Fibroblast of skin of left quadriceps (primary cell): ENCODE data around the gene TMEM91.
A peak's percentile ranks its signal among the peaks of the same experiment; 100 is the strongest.
"Not testable (repeated sequence)": the region's sequence is repeated elsewhere in the genome, so short reads cannot be mapped to it uniquely, and the experiment has no call there.

Source experiments
- DNase-seq, 2 experiments: peaks; one replicate each; pipeline ENCODE4 v3.0.0-alpha.2; 2013; ENCODE audit warnings: low read depth in 2 of 2

The TMEM91 gene

DNA sequence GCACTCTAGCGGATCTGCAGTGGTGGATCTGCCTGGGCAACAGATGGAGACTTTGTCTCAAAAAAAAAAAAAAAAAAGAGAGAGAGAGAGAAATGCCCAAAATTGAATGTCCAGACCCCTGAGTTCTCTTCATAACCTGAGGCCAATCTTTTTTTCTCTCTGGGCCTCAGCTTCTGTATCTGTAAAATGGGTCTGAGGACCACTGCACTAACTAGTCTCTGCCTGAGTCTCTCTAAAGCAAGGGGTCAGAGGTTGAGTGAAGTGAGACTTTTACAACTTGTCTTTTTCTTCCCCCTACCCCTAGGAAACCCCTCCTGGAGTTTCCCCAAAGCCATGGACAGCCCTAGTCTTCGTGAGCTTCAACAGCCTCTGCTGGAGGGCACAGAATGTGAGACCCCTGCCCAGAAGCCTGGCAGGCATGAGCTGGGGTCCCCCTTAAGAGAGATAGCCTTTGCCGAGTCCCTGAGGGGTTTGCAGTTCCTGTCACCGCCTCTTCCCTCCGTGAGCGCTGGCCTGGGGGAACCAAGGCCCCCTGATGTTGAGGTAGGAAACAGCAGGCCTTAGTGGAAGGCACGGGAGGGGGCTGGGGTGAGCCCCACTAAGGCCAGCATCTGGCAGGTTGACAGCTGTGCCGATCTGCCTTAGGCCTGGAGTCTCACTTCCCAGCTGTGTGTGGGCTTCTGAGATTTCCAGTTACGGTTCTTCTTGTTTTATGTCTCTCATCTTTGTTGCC, 1.8 kb downstream of the TMEM91 start:
- DNase-seq: no peak

DNA sequence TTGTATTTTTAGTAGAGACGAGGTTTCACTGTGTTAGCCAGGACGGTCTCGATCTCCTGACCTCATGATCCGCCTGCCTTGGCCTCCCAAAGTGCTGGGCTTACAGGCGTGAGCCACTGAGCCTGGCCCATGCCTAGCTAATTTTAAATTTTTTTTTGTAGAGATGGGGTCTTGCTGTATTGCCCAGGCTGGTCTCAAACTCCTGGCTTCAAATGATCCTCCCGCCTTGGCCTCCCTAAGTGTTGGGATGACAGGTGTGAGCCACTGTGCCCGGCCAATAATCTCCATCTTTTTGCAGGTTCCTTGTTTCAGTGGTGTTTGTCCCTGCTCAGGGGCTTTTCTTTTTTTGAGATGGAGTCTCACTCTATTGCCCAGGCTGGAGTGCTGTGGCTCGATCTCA, 5.2 kb downstream of the TMEM91 start:
- DNase-seq: not testable (repeated sequence)

DNA sequence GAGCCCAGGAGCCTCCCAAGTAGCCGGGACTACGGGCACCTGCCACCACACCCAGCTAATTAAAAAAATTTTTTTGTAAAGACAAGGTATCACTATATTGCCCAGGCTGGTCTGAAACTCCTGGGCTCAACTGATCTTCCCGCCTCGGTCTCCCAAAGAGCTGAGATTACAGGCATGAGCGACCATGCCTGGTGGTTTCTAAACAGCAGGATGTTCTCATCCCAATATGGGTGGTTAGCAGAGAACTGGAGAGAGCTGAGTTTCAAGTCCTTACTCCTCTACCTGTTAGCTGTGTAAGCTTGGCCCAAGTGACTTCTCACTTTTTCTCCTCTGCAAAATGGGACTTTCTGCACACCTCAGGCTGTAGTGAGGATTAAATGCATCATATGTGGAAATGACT, 8.0 kb downstream of the TMEM91 start:
- DNase-seq: no peak

DNA sequence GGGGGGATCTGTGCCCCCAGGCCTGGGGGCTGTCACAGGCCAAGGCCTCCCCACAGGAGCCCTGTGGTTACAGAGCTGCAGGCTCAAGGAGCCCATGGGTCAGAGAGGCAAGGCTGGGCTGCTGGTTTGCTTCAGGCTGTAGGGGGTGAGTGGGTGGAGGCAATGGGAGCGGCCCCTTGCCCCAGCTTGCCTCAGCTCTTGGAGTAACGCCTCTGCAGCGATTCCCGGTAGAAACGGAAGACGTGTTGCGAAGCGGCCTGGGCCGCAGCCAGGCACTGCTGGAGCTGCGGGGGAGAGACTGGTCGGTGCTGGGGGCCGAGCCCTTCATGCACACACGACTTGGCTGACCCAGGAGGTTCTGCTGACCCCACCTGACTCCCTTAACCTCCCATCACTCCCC, 10.1 kb downstream of the TMEM91 start:
- no peak for DNase-seq

DNA sequence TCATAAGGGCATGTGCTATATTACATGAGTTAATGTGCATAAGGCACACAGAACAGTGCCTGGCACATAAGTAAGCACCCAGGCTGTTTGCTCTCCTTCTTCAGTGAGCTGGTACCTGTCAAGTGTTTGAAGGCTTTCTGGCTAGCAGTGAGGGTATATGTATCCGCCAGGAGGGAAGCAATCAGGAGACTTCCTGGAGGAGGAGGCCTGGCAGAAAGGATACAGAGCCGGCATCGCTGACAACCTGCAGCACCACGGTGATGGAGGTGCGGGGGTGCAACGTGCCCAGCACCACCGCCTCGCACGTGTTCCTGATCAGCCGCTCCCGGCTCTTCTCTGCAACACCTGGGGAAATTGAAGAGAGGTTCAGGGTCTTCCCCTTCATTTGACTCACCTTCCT, 15.3 kb downstream of the TMEM91 start:
- no peak for DNase-seq

DNA sequence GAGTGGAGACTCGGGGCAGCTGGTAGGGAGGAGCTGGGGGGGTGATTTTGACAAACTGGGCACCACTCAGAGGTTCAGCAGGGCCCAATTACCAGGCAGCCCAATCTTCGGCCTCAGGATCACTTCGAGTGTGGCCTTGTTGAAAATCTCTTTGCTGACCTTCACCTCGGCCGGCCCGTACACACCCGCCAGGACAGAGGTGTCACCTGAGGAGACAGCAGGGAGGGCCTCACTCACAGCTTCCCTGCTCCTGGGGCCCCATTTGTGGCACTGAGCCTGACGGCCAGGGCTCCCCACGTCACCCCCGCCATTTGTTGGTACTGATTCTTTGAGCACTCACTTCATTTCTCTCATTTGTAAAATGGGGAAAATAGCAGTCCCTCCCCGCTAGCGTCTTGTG, 16.4 kb downstream of the TMEM91 start:
- no peak for DNase-seq

DNA sequence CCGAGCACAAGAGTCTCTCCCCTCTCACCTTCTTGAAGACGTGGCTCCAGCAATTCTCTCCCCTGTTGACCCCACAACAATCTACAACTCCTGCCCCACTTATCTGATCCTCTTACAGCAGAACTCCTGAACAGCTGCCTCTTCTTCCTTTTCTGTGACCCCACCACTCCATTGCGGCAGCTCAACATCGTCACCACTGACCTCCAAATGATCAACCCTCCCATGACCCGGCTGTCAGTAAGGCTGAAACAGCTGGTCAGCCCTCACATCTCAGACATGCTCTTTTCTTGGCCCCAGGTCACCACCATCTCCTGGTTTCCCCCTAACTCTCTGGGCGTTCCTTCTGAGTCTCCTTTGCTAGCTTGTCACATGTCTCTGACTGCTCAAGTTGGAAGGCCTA, 19.0 kb downstream of the TMEM91 start:
- no peak for DNase-seq

DNA sequence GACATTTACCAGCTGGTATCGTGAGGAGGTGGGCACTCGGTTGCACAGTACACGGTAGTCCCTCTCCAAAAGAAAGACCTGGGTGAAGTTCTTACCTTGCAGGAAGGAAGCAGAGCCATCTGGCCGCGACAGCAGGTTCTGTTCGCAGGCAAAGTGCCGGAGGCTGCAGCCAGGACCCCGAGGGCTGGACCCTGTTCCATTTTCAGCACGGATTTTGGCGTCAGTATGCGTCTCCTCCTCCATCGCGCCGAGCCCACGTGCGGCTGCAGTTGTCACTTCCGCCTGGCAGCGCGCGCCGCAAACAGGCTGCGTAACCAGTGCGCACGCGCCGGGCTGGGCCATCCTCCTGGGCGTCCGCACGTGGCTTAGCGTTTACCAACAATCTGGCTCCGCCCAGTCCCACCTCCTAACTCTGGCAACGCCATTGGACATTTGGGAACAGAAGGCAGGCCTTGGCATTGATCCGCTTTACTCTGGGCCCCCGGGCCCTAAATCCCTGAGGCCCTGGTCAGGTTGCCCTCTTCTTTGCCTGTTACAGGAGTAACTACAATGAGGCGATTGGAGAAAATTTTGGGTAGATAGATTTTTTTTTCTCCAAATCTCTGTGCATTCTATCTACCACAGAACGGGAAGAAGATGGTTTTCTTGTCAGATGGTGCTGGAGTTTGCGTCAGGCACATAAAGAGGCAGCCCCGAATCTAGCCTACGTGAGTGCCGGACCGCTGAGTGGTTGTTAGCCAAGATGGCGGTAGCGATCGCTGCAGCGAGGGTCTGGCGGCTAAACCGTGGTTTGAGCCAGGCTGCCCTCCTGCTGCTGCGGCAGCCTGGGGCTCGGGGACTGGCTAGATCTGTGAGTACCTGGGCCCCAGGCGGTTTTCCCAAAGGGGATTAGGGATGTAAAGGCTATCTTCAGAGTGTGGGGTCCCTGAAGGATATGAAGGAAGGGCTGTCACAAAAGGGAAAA, 21.0 kb downstream of the TMEM91 start, which contains the start of the genes BCKDHA and EXOSC5:
Gene BCKDHA, plus strand, starts transcription at position 733 of the 964 bp plus-strand sequence. Its CDS starts 10 bp downstream, at position 743.
Gene EXOSC5, minus strand, starts transcription at position 274 of the 964 bp plus-strand sequence. Its CDS starts 31 bp downstream, at position 243.
- DNase-seq: peak; percentile 100

DNA sequence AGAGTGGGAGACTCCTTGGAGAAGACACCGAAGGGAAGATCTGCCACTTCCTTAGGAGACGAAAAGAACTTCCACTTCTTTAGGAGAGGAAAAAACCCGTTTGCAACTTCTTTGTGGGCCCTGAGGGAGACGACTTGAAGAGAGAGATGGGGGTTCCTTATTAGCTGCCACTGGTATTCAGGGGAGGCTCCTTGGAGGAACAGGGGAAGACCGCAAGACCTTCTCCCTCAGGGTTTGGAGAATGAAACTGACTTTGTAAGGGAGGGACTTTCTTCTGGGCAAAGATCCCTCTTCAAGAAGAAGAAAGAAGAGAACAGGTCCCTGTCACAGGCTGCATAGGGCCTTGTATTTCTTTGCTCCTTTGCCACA, 21.7 kb downstream of the TMEM91 start:
- no peak for DNase-seq

DNA sequence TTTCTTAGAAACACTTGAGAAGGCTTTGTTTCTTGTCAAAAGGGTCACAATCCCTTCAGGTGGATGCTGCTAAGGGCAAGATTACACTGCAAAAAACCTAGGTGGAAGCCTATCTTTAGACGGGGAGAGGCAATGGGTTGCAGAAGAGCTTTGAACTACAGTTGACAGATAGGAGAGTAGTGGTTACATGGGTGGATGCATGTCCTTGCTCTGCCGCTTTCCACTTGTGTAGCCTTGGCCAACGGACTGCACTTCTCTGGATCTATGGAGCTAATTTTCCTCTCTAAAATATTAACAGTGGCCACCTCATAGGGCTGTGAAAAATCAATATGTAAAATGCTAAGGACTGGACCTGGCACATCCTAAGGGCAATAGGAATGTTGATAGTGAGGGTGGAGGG, 22.3 kb downstream of the TMEM91 start:
- no peak for DNase-seq

DNA sequence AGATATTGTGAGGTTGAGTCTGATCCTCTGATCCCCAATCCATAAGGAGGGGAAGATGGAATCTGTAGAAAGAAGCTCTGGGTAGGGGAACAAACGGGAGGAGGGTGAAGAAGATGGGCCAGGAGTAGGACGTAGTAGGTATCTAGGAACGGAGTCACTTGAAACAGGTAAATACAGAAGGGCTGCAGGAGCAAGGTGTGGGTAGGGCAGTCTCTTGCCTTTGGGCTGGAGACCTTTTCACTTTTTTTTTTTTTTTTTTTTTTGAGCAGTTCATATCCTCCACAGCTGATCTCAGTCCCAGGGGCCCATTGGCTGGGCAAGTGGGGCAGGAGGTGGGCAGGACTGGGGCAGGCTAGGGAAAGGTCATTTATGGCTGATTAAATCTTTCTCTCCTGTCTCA, 22.8 kb downstream of the TMEM91 start:
- no peak for DNase-seq

DNA sequence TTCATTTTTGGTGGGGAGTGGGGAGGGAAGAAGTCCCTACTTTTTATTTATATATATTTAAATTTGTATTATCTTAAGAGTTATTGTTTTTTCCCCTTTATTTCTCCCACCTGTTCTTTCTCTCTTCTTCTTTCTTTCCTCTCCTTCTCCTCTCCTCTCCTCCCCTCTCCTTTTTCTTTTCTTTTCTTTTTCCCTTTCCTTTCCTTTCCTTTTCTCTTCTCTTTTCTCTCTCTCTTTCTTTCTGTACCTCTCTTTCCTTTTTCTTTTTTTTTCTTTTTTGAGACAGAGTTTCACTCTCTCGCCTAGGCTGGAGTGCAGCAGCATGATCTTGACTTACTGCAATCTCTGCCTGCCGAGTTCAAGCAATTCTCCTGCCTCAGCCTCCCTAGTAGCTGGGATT, 23.2 kb downstream of the TMEM91 start:
- no peak for DNase-seq

DNA sequence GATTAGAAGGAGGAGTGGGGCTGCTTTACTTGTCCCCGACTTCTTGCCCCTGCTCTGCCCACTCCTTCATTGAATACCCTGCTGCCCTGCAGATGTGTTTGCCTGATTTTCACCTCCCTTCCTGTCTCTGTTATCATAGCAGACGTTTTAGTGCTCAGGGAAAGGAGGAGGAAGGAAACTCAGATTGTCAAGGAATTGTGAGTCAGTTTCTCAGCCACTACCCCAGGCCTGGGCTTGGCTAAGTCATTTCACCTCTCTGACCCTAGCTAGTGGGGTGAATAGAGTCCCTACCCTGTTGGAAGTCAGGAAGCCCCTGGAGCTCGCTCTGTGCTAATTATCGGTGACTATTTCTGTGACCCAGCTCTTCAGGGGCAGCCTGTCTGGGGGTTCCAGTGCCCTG, 25.1 kb downstream of the TMEM91 start:
- DNase-seq: no peak

DNA sequence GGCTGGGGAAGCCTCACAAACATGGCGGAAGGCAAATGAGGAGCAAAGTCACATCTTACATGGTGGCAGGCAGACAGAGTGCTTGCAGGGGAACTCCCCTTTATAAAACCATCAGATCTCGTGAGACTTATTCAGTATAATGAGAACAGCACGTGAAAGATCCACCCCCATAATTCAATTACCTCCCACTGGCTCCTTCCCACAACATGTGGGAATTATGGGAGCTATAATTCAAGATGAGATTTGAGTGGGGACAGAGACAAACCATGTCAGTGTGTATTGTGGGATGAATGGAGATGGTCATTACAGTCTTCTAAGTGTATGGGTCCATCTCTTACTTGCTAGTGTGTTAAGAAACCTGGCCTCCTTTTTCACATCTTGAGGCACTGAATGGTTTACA, 25.7 kb downstream of the TMEM91 start:
- no peak for DNase-seq

DNA sequence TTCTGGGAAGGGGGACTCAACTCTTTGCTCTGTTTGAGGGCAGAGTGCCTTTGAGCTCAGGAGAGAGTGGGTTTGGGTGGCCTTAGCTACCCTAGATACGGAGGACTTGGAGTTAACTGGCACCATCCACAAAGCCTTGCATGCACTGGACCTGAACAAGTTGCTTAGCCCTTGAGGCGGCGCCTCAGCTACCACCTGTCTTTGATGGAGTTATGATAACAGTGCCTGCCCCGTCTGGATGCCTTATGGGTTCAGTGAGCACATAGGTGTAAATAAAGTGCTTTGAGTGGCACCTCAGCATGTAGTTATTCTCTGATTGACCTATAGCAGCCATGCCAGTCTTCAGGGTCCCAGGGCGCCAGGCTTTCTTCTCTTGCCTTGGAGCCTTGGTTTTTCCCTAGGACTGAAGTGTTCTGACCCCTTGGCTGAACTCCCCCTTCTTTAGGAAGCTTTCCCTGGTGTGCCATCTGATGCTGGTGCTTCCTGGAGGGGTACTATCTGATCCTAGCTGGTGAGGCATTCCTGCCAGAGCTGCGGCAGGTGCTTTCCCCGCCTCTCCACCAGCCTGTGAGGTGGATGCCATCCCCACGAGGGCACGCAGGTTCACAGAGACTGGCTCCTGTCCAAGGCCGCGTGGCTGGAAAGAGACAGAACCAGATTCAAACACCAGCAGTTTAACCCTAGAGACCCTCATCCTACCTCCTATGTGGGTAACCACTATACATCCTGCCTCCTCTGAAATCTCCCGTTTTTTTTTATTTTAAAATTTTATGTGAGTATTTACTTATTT, 27.0 kb downstream of the TMEM91 start:
- no peak for DNase-seq

DNA sequence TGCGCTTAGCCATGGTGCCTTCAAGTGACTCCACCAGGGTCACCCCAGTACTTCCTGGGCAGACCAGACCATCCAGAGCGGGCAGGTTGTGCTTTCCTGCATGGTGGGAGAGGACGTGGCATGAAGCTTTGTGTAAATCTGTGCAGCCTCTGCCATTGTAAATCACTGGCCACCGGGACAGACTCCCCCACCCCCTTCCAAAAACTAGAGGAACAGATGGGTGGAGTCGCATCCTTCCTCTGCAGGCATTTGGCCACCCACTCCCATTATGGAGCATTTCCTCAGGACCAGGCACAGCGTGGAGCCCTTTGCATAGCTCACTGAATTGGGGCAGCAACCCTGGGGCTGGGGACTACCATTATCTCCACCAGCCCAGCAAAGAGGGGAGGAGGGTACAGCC, 29.4 kb downstream of the TMEM91 start:
- DNase-seq: no peak

DNA sequence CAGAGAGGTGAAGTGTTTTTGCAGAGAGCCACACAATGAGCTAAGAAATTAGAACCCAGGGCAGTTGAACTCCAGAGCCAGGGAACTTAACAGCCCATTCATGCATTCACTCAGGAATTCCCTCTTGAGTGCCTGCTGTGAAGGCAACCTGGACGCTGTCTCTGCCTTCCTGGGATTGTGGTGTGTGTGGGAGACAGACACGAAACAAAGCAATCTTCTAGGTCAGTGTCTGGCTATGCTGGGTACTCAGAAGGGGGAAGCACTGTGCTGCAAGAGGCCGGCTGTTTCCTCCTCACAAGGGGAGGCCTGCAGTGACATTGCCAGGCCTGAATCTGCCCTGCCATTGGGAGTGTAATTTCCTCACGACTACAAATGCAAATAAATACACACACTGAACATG, 30.9 kb downstream of the TMEM91 start:
- no peak for DNase-seq

DNA sequence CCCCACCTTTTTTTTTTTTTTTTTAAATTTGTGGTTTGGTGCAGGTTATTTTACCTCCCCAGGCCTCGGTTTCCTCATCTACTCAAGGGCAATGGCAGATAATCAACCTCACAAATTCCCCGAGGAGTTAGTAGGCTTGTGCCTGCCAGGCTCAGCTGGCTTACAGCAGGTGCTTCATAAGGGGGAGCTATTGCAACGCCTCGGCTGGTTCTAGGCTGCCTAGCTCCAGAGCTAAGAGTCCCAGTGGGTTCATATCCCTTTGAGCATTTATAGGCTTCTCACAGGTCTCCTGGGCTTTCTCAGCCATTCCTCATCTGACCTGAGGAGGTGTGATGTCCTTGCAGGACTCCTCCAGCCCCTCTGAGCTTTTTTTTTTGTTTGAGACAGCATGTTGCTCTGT, 31.9 kb downstream of the TMEM91 start:
- no peak for DNase-seq

DNA sequence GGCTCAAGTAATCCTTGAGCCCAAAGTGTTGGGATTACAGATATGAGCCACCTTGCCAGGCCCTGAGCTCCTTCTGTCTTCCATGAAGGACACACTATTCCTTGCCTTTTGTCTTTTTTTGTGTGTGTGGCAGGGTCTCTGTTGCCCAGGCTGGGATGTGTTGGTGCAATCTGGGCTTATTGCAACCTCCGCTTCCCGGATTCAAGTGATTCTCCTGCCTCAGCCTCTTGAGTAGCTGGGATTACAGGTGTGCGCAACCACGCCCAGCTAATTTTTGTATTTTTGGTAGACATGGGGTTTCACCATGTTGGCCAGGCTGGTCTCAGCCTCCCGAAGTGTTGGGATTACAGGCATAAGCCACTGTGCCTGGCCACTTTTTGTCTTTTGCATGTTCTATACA, 32.5 kb downstream of the TMEM91 start:
- not testable (repeated sequence) for DNase-seq

DNA sequence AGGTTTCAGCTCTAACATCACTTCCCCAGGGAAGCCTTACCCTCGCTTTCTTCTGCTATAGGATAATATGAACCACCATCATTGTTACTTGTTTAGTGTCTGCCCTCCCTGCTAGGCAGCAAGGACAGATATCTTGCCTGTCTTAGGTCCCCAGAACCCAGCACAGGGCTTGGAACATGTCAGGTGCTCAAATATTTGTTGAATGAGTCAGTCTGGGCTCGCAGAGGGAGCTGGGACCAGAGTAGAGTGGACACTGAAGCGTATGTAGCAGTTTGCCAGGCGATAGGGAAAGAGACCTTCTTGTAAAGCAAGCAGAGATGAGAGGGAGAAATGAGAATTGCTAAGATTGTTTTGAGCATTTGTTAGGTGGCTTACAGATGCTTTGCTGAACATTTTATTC, 33.0 kb downstream of the TMEM91 start:
- no peak for DNase-seq

DNA sequence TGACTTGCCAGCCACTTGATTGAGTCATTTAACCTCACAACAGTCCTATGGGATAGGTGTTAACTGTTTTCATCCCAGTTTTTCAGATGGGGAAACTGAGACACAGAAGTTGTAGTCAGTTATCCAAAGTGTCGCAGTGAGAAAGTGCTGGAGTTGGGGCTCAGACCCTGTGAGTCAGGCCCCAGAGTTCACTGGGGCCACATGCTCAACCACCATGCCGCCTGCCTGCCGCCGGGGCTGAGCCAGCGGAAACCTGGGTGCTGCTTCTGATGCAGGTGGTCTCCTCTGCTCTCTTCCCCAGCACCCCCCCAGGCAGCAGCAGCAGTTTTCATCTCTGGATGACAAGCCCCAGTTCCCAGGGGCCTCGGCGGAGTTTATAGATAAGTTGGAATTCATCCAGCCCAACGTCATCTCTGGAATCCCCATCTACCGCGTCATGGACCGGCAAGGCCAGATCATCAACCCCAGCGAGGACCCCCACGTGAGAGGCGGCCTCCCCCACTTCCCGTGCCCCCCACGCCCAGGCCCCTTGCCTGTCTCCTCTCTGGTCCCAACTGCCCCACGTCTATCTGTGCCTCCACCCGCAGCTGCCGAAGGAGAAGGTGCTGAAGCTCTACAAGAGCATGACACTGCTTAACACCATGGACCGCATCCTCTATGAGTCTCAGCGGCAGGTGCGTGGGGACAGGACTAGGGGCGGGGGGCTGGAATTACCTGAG, 34.2 kb downstream of the TMEM91 start:
- no peak for DNase-seq
